Colonic mucosa (tissue), 4 donors: ENCODE data around the gene TAF9B. TPM values are rescaled to one million over a fixed set of nuclear protein-coding genes. Genes with fewer than 3 reads are reported as not detected.

Experiments used
- DNase-seq: peaks from one replicate; pipeline ENCODE4 v3.0.0-alpha.2; 2020
- H3K27ac ChIP-seq: fragments of 200-600 bp; one replicate; pipeline ENCODE4 v1.8.0; 2021
- H3K27me3 ChIP-seq: fragments of 200-600 bp; one replicate; pipeline ENCODE4 v1.8.0; 2021
- H3K36me3 ChIP-seq: fragments of 200-600 bp; one replicate; pipeline ENCODE4 v1.8.0; 2021
- H3K4me1 ChIP-seq: fragments of 200-600 bp; one replicate; pipeline ENCODE4 v1.8.0; 2021; ENCODE audit warnings: mild to moderate bottlenecking
- H3K4me3 ChIP-seq: fragments of 200-600 bp; one replicate; pipeline ENCODE4 v1.8.0; 2021
- H3K9ac ChIP-seq, 2 donors: one replicate each; pipeline ENCODE4 v1.7.0; 2013; ENCODE audit warnings: control low read depth in 2 of 2, low read depth in 2 of 2, low read length in 2 of 2
- H3K9me3 ChIP-seq: fragments of 200-600 bp; one replicate; pipeline ENCODE4 v1.8.0; 2021
- CTCF ChIP-seq: fragments of 200-600 bp; IDR thresholded peaks from one replicate; pipeline ENCODE4 v1.8.0; 2022; ENCODE audit warnings: antibody characterized with exemption, mild to moderate bottlenecking
- intact Hi-C: fragments of 100-400 bp; cut with DNase I; formaldehyde crosslinking; loops from one replicate; pipeline ENCODE4 v1.14.1; 2022
- total RNA-seq, 2 donors: library from RNA; stranded (reverse); fragmentation: NEBNext Ultra II Directional in 1 of 2; extraction: Animal tissue kit (Norgen Biotek cat#: 25700) in 1 of 2; gene quantifications; one replicate each; pipeline ENCODE4 v1.2.1, GENCODE V29; 2021
- donor health status: healthy.
- donor health status: DM: no; HTN: no; CAD: no.
- donor health status: DM: no; HTN: no; CAD: no.

TAF9B gene
- total RNA-seq, 2 donors from 2014 or later, result 5.8 to 6.3 TPM

GRCh38 chrX:78106651-78106986 lies 32.8 kb downstream of the TAF9B start:
- Histone ChIP-seq H3K27ac (no peak overlapping the region), H3K27me3 (no peaks in the 10 kb centered on the region), H3K4me1 (no peaks in the 10 kb centered on the region), H3K4me3 (peak overlapping the region; percentile 66), H3K9me3 (no peaks in the 10 kb centered on the region), H3K36me3 (no peaks in the 10 kb centered on the region), H3K9ac (no peak overlapping the region)
- intact Hi-C loops, result no loop called here
- no peak for DNase-seq
- TF ChIP-seq CTCF, result no peak

GRCh38 chrX:78105944-78106650 lies 33.4 kb downstream of the TAF9B start:
- H3K4me1 ChIP-seq, result no peaks in the 10 kb centered on the region

DNA sequence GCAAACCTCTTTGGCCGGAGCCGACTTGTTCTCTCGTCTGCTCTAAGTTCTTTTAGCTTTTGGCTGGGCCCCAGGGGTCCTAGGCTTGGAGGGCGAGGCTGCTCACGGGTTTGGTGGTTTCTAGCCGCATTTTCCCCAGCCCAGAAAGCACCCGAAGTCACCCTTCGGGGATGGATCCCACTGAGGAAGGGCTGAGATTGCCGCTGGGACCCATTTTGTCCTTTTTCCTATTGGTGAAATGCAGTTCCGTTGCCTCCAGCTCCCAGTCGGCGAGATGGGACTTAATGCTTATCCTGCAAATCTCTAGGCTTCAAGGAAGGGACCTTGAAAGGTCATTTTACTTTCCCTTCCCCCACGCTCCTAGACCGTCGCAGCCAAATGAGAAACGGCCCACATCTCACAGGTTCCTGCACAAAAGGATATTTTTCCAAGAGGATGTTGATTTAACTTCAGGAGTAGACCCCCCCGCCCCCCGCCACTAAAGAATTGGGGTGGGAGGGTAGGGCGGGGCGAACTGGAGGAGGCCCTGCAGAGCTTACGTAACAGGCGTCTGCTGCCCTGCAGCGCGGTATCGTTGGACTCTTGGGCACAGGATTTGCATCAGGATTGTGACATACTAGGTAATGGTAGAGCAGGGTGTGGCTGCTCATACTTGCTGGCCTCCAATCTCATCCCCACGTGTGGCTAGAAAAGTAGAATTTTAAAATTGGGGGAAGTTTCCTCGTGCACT lies 34.8 kb downstream of the TAF9B start:
- Histone ChIP-seq H3K27ac (peak overlapping the region; percentile 98), H3K4me3 (peak overlapping the region; percentile 66), H3K9me3 (no peaks in the 10 kb centered on the region), H3K4me1 (no peaks in the 10 kb centered on the region), H3K9ac (peak overlapping the region; percentile 96), H3K27me3 (no peaks in the 10 kb centered on the region), H3K36me3 (no peaks in the 10 kb centered on the region)
- no peak for TF ChIP-seq CTCF
- DNase-seq, result peak; percentile 69
- intact Hi-C loops, result no loop called here

More at GRCh38 chrX:78105944-78106650, 33.4 kb downstream of the TAF9B start:
- peak; percentile 20 for DNase-seq
- H3K9me3 ChIP-seq, result no peaks in the 10 kb centered on the region
- H3K27me3 ChIP-seq, result no peaks in the 10 kb centered on the region
- intact Hi-C loops, result no loop called here
- H3K4me3 ChIP-seq, result peak overlapping the region; percentile 66
- no peaks in the 10 kb centered on the region for H3K36me3 ChIP-seq
- H3K27ac ChIP-seq, result no peak overlapping the region
- no peak for TF ChIP-seq CTCF
- H3K9ac ChIP-seq, result peak overlapping the region in 1 of 2 donors; percentile 96

DNA sequence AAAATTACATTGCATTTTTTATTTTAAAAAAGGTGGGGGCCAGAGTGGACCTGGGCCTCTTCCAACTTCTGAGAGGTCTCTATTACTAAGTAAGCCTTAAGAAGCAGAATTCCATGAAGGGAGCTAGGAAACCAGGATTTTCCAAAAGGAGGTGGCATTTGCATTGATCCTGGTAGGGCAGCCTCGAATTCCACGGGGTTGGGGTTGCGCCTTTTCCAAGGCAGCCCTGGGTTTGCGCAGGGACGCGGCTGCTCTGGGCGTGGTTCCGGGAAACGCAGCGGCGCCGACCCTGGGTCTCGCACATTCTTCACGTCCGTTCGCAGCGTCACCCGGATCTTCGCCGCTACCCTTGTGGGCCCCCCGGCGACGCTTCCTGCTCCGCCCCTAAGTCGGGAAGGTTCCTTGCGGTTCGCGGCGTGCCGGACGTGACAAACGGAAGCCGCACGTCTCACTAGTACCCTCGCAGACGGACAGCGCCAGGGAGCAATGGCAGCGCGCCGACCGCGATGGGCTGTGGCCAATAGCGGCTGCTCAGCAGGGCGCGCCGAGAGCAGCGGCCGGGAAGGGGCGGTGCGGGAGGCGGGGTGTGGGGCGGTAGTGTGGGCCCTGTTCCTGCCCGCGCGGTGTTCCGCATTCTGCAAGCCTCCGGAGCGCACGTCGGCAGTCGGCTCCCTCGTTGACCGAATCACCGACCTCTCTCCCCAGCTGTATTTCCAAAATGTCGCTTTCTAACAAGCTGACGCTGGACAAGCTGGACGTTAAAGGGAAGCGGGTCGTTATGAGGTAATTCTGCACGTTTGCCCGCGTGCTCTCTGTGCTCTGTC lies 35.6 kb downstream of the TAF9B start, which contains the start of gene PGK1:
Gene PGK1, plus strand, starts transcription at position 626 of the 824 bp plus-strand sequence. Its CDS starts 93 bp downstream, at position 719.
- Histone ChIP-seq H3K9ac (peak within 1 kb of the TSS; percentile 96), H3K4me1 (no peaks in the 10 kb centered on the region), H3K4me3 (peak within 1 kb of the TSS; percentile 66), H3K36me3 (no peaks in the 10 kb centered on the region), H3K9me3 (no peaks in the 10 kb centered on the region), H3K27me3 (no peaks in the 10 kb centered on the region), H3K27ac (peak within 1 kb of the TSS; percentile 98)
- DNase-seq, result peak; percentile 94
- TF ChIP-seq CTCF, result no peak
- intact Hi-C loops, result no loop called here

DNA sequence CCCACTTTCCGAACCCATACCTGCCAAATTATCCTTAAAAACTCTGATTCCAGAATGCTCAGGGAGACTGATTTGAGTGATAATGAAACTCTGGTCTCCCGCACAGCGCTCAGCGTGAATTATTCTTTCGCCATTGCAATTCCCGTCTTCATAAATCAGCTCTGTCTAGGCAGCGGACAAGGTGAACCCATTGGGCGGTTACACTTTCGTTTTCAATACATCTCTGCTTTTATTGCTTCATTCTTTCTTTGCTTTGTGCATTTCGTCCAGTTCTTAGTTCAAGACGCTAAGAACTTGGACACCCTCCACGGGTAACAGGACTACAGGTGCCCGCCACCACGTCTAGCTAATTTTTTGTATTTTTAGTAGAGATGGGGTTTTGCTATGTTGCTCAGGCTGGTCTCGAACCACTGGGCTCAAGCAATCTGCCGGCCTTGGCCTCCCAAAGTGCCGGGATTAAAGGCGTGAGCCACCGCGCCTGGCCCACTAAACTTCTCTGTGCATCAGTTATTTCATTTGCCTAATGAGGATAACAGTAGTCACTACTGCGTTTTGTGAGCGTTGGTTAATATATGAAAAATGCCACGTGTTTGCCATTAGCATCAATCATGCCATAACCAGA lies 36.3 kb downstream of the TAF9B start:
- intact Hi-C loops, result no loop called here
- Histone ChIP-seq H3K36me3 (no peaks in the 10 kb centered on the region), H3K9me3 (no peaks in the 10 kb centered on the region), H3K4me1 (no peaks in the 10 kb centered on the region), H3K4me3 (peak overlapping the region; percentile 29), H3K27me3 (no peaks in the 10 kb centered on the region), H3K9ac (peak overlapping the region in 1 of 2 donors; percentile 71), H3K27ac (peak overlapping the region; percentile 98)
- DNase-seq, result no peak
- no peak for TF ChIP-seq CTCF
